RPMI7951 (cell line): ENCODE measurements around the gene APLP2. TPM values are rescaled to one million over a fixed set of nuclear protein-coding genes. Genes with fewer than 3 reads are reported as not detected.

Experiments
- DNase-seq: peaks from one replicate; pipeline ENCODE4 v3.0.0-alpha.2; 2012; ENCODE audit warnings: low read depth
- total RNA-seq: library from RNA; depleted of rRNA; stranded (reverse); fragments of >200 nt; shearing (Covaris generic); gene quantifications from 2 replicates; pipeline ENCODE4 v1.2.3, GENCODE V29; 2014

APLP2 gene
- total RNA-seq, 1 experiment from 2014 or later, result 180 TPM

- DNase-seq, result no peak
These were observed 48.5 kb downstream of the APLP2 start for GRCh38 chr11:130118165-130118564.

GRCh38 chr11:130118636-130119387 is 49.1 kb downstream of the APLP2 start:
- DNase-seq, result no peak

GRCh38 chr11:130120045-130120444 is 50.4 kb downstream of the APLP2 start:
- DNase-seq, result no peak

GRCh38 chr11:130121445-130121978 is 51.8 kb downstream of the APLP2 start:
- peak; percentile 85 for DNase-seq

GRCh38 chr11:130122141-130122575 is 52.5 kb downstream of the APLP2 start:
- peak; percentile 40 for DNase-seq

- DNase-seq, result no peak
These were observed 53.8 kb downstream of the APLP2 start for GRCh38 chr11:130123414-130124040.

GRCh38 chr11:130124096-130124495 is 54.4 kb downstream of the APLP2 start:
- DNase-seq, result peak; percentile 89

GRCh38 chr11:130125638-130126037 is 55.9 kb downstream of the APLP2 start:
- no peak for DNase-seq

- no peak for DNase-seq
These were observed 56.8 kb downstream of the APLP2 start for GRCh38 chr11:130126516-130126915.

- DNase-seq, result no peak
These were observed 57.8 kb downstream of the APLP2 start for GRCh38 chr11:130127509-130127908.

GRCh38 chr11:130128626-130129025 is 58.9 kb downstream of the APLP2 start:
- DNase-seq, result no peak

- no peak for DNase-seq
These were observed 60.2 kb downstream of the APLP2 start for GRCh38 chr11:130129922-130130321.

- peak; percentile 65 for DNase-seq
These were observed 62.5 kb downstream of the APLP2 start for GRCh38 chr11:130131961-130132850.

- no peak for DNase-seq
These were observed 64.0 kb downstream of the APLP2 start for GRCh38 chr11:130133716-130134115.

- DNase-seq, result no peak
These were observed 66.4 kb downstream of the APLP2 start for GRCh38 chr11:130136107-130136506.

- no peak for DNase-seq
These were observed 68.3 kb downstream of the APLP2 start for GRCh38 chr11:130137999-130138398.

GRCh38 chr11:130139401-130139800 is 69.7 kb downstream of the APLP2 start:
- no peak for DNase-seq

- DNase-seq, result no peak
These were observed 72.1 kb downstream of the APLP2 start for GRCh38 chr11:130141561-130142341.

GRCh38 chr11:130144141-130144540 is 74.4 kb downstream of the APLP2 start:
- DNase-seq, result no peak

GRCh38 chr11:130144861-130145281 is 75.2 kb downstream of the APLP2 start:
- DNase-seq, result no peak

GRCh38 chr11:130145311-130145812 is 75.7 kb downstream of the APLP2 start:
- DNase-seq, result no peak
